Osteocyte (in vitro differentiated cells): ENCODE data around the gene PDE3B. TPM values are rescaled to one million over a fixed set of nuclear protein-coding genes. Genes with fewer than 3 reads are reported as not detected.

Experiments used
- DNase-seq: peaks from one replicate; pipeline ENCODE4 v3.0.0; 2021; ENCODE audit warnings: mixed read lengths; ENCODE audit not compliant: unreplicated experiment; ENCODE audit errors: extremely low spot score
- H3K27ac Mint-ChIP-seq: one replicate; pipeline ENCODE4 v1.8.0; 2021; ENCODE audit warnings: mild to moderate bottlenecking, mixed read lengths; ENCODE audit not compliant: unreplicated experiment
- H3K27me3 Mint-ChIP-seq: one replicate; pipeline ENCODE4 v1.8.0; 2021; ENCODE audit warnings: mixed read lengths; ENCODE audit not compliant: unreplicated experiment
- H3K36me3 Mint-ChIP-seq: one replicate; pipeline ENCODE4 v1.8.0; 2021; ENCODE audit warnings: mixed read lengths; ENCODE audit not compliant: unreplicated experiment
- H3K4me1 Mint-ChIP-seq: one replicate; pipeline ENCODE4 v1.8.0; 2021; ENCODE audit warnings: mixed read lengths; ENCODE audit not compliant: unreplicated experiment
- H3K4me3 Mint-ChIP-seq: one replicate; pipeline ENCODE4 v1.8.0; 2021; ENCODE audit warnings: mild to moderate bottlenecking, moderate library complexity, mixed read lengths; ENCODE audit not compliant: unreplicated experiment
- H3K9me3 Mint-ChIP-seq: one replicate; pipeline ENCODE4 v1.8.0; 2021; ENCODE audit warnings: mixed read lengths; ENCODE audit not compliant: unreplicated experiment
- CTCF ChIP-seq: fragments of 200-600 bp; sonication (generic); IDR thresholded peaks from 2 replicates; pipeline ENCODE4 v1.5.0; 2021; ENCODE audit warnings: antibody characterized with exemption, mild to moderate bottlenecking, moderate library complexity
- total RNA-seq: library from RNA; stranded (reverse); gene quantifications from 2 replicates; pipeline ENCODE4 v1.2.1, GENCODE V29; 2021

The PDE3B gene
- total RNA-seq, 1 donor from 2014 or later = 0.08 TPM

- Mint-ChIP-seq H3K4me3 (no peak overlapping the region), H3K9me3 (no peaks in the 10 kb centered on the region), H3K4me1 (no peaks in the 10 kb centered on the region), H3K27me3 (peaks cover 2% of the 10 kb centered on the region), H3K27ac (no peak overlapping the region), H3K36me3 (no peaks in the 10 kb centered on the region)
- DNase-seq = no peak
- no peak for TF ChIP-seq CTCF
These were observed 160.2 kb downstream of the PDE3B start for GRCh38 chr11:14803846-14804245.

- Mint-ChIP-seq H3K36me3 (no peaks in the 10 kb centered on the region), H3K27me3 (peaks cover 2% of the 10 kb centered on the region), H3K4me1 (no peaks in the 10 kb centered on the region), H3K27ac (no peak overlapping the region), H3K4me3 (no peak overlapping the region), H3K9me3 (no peaks in the 10 kb centered on the region)
- no peak for DNase-seq
- TF ChIP-seq CTCF = no peak
These were observed 165.9 kb downstream of the PDE3B start for GRCh38 chr11:14809466-14809865.

DNA sequence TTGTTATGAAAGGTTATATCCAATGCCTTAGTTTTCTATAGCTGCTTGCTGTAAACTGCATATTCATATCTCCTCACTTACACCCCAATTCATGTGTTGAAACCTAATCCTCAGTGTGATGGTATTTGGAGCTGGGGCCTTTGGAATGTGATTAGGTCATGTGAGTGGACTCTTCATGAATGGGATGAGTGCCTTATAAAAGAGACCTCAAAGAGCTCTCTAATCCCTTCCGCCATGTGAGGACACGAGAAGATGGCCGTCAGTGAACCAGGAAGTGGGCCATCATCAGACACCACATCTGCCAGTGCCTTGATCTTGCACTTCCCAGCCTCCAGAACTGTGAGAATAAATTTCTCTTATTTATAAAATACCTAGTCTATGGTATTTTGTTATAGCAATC, 169.2 kb downstream of the PDE3B start:
- no peaks in the 10 kb centered on the region for H3K9me3 Mint-ChIP-seq
- H3K4me3 Mint-ChIP-seq = no peak overlapping the region
- no peaks in the 10 kb centered on the region for H3K36me3 Mint-ChIP-seq
- TF ChIP-seq CTCF = no peak
- DNase-seq = no peak
- H3K27me3 Mint-ChIP-seq = no peaks in the 10 kb centered on the region
- no peak overlapping the region for H3K27ac Mint-ChIP-seq
- H3K4me1 Mint-ChIP-seq = no peaks in the 10 kb centered on the region

- Mint-ChIP-seq H3K9me3 (no peaks in the 10 kb centered on the region), H3K36me3 (no peaks in the 10 kb centered on the region), H3K4me3 (no peak overlapping the region), H3K27me3 (no peaks in the 10 kb centered on the region), H3K27ac (no peak overlapping the region), H3K4me1 (no peaks in the 10 kb centered on the region)
- DNase-seq = no peak
- no peak for TF ChIP-seq CTCF
These were observed 169.9 kb downstream of the PDE3B start for GRCh38 chr11:14813516-14813915.

GRCh38 chr11:14818779-14819178, 175.2 kb downstream of the PDE3B start:
- Mint-ChIP-seq H3K27ac (no peak overlapping the region), H3K4me1 (no peaks in the 10 kb centered on the region), H3K36me3 (no peaks in the 10 kb centered on the region), H3K9me3 (no peaks in the 10 kb centered on the region), H3K4me3 (no peak overlapping the region), H3K27me3 (no peaks in the 10 kb centered on the region)
- no peak for TF ChIP-seq CTCF
- no peak for DNase-seq
